Measurements from ENCODE around the gene DMP1.

DNA sequence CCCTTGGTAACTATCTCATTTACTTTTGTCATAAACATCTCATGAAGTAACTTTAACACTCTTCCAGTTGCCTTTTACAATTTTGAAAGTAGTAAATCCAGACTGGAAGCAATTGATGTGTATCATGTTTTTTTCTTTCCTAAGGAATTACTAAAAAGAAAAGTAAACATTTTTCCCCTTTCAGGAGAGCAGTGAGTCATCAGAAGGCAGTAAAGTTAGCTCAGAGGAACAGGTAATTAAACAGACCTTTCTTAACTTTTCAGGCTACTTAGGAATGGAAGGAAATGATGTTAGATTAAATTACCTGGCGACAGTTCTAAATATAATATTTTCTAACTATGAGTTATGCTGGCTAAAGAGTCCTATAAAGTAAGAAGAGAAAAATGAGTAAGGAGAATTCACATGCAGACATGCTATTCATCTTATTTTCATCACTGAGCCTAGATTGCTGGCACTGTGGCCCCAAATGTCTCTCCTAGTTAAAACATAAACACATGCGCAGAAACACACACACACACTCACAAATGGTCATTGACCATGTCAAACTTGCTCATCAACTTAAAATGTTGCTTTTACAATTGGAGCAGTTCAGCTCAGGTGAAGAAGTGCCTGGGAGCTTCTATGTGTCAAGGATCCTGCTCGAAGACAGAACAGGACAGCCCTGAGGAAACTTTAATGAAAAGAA lies 9.3 kb downstream of the DMP1 start:
- no peak for TF ChIP-seq CTCF (IDR thresholded peaks at IDR 0.05)
- no peak for TF ChIP-seq POLR2A (IDR thresholded peaks at IDR 0.05)
